K562 (cell line): ENCODE measurements around the gene NCAPG2. TPM values are rescaled to one million over a fixed set of nuclear protein-coding genes. Genes with fewer than 3 reads are reported as not detected.

Experiments
- ARNT ChIP-seq, 2 experiments: fragments of 450-650 bp; IDR thresholded peaks; 2 replicates each; pipeline ENCODE4 v1.6.1; 2016; ENCODE audit warnings: mild to moderate bottlenecking in 1 of 2
- CBFA2T3 ChIP-seq: fragments of 450-650 bp; IDR thresholded peaks from 2 replicates; pipeline ENCODE4 v1.6.1; 2017
- CEBPB ChIP-seq: fragments of 450-650 bp; IDR thresholded peaks from 2 replicates; pipeline ENCODE4 v1.6.1; 2016; ENCODE audit warnings: missing genetic modification characterization, missing compliant biosample characterization
- CREM ChIP-seq: IDR thresholded peaks from 2 replicates; pipeline ENCODE4 v1.6.1; 2014; ENCODE audit warnings: antibody characterized with exemption, low read depth
- JUN ChIP-seq, 2 experiments: sonication (generic) in 1 of 2; formaldehyde crosslinking in 1 of 2; IDR thresholded peaks; 2 replicates each; pipeline versions ENCODE4 v1.6.1 to v1.8.0; 2012 to 2022; ENCODE audit warnings: borderline replicate concordance in 2 of 2, mild to moderate bottlenecking in 2 of 2, improper control_type of control experiment in 1 of 2, low read depth in 1 of 2, low read length in 1 of 2, missing genetic modification reagents in 1 of 2
- NR3C1 ChIP-seq: sonication (generic); formaldehyde crosslinking; IDR thresholded peaks from 2 replicates; pipeline ENCODE4 v1.8.1; 2022; ENCODE audit warnings: missing genetic modification reagents
- PHB ChIP-seq: fragments of 250-450 bp; sonication (Bioruptor Pico); IDR thresholded peaks from 2 replicates; pipeline ENCODE4 v1.5.0; 2021
- RAD21 ChIP-seq, 2 experiments: fragments of 250-450 bp in 1 of 2; fragments of 450-650 bp in 1 of 2; sonication (Bioruptor Pico) in 1 of 2; formaldehyde crosslinking in 1 of 2; IDR thresholded peaks in 1 of 2; conservative IDR thresholded peaks in 1 of 2; 2 replicates each; pipeline versions ENCODE4 v1.4.0 to v1.8.0; 2020 to 2022; ENCODE audit warnings: mild to moderate bottlenecking in 2 of 2, moderate library complexity in 1 of 2
- SIN3A ChIP-seq, 2 experiments: fragments of 150-350 bp in 1 of 2; IDR thresholded peaks; 2 replicates each; pipeline ENCODE4 v1.6.1; 2011 to 2016; ENCODE audit warnings: borderline replicate concordance in 2 of 2, low read depth in 2 of 2, low read length in 2 of 2, mild to moderate bottlenecking in 2 of 2, moderate library complexity in 2 of 2; ENCODE audit not compliant: control insufficient read depth in 1 of 2
- ZC3H4 ChIP-seq: sonication (generic); formaldehyde crosslinking; IDR thresholded peaks from 2 replicates; pipeline ENCODE4 v1.9.0; 2021; ENCODE audit warnings: missing genetic modification reagents, borderline replicate concordance
- ZC3H8 ChIP-seq: fragments of 450-650 bp; IDR thresholded peaks from 2 replicates; pipeline ENCODE4 v1.6.1; 2017
- ZNF780A ChIP-seq: fragments of 250-450 bp; sonication (Bioruptor Pico); IDR thresholded peaks from 2 replicates; pipeline ENCODE4 v1.5.0; 2021; ENCODE audit warnings: mild to moderate bottlenecking
- polyA plus RNA-seq, 8 experiments: library from polyadenylated mRNA; depleted of rRNA in 4 of 8; stranded (reverse) in 5 of 8; unstranded in 3 of 8; fragments of >200 nt; fragmentation: Nextera tagmentation in 2 of 8; fragmentation: Illumina TruSeq in 1 of 8; extraction: Ambion mirVana in 2 of 8; extraction: Trizol in 1 of 8; gene quantifications; 2 replicates each; pipeline versions ENCODE4 v1.2.1 to v1.2.3, GENCODE V29; 2011 to 2014; ENCODE audit warnings: inconsistent platforms in 1 of 8, missing spikeins in 1 of 8
- total RNA-seq, 7 experiments: library from RNA; depleted of rRNA in 6 of 7; stranded (reverse); fragments of >200 nt in 6 of 7; fragmentation: Illumina TruSeq in 2 of 7; extraction: Trizol in 2 of 7; gene quantifications; 2 replicates each; pipeline versions ENCODE4 v1.2.1 to v1.2.3, GENCODE V29; 2011 to 2021; ENCODE audit warnings: low replicate concordance in 1 of 7
- TF ChIP-seq, protein P1 (sequence below): sonication (generic); formaldehyde crosslinking; IDR thresholded peaks from 2 replicates; pipeline ENCODE4 v1.8.1; 2023; ENCODE audit warnings: mild to moderate bottlenecking, missing genetic modification reagents
- TF ChIP-seq, protein P2 (sequence below): IDR thresholded peaks from 2 replicates; pipeline ENCODE4 v1.6.1; 2012; ENCODE audit warnings: low read depth, low read length, improper control_type of control experiment, borderline replicate concordance
- TF ChIP-seq, protein P3 (sequence below): sonication (generic); formaldehyde crosslinking; IDR thresholded peaks from 2 replicates; pipeline ENCODE4 v1.8.0; 2022; ENCODE audit warnings: missing genetic modification reagents, mild to moderate bottlenecking, borderline replicate concordance
- TF ChIP-seq, protein P4 (sequence below): fragments of 250-450 bp; sonication (Bioruptor Pico); IDR thresholded peaks from 2 replicates; pipeline ENCODE4 v1.8.0; 2021; ENCODE audit warnings: borderline replicate concordance, mild to moderate bottlenecking, moderate library complexity; ENCODE audit not compliant: poor library complexity, severe bottlenecking
- TF ChIP-seq, protein P5 (sequence below): fragments of 250-450 bp; sonication (Bioruptor Pico); IDR thresholded peaks from 2 replicates; pipeline ENCODE4 v1.8.0; 2022; ENCODE audit warnings: inconsistent platforms, mild to moderate bottlenecking, moderate library complexity, borderline replicate concordance

NCAPG2 gene
- total and polyA plus RNA-seq, 9 of the 15 experiments (the other 6 are each of a cell fraction or from before 2014, with no cell fraction given), result 21.5 to 127 (median 86.1) TPM

DNA sequence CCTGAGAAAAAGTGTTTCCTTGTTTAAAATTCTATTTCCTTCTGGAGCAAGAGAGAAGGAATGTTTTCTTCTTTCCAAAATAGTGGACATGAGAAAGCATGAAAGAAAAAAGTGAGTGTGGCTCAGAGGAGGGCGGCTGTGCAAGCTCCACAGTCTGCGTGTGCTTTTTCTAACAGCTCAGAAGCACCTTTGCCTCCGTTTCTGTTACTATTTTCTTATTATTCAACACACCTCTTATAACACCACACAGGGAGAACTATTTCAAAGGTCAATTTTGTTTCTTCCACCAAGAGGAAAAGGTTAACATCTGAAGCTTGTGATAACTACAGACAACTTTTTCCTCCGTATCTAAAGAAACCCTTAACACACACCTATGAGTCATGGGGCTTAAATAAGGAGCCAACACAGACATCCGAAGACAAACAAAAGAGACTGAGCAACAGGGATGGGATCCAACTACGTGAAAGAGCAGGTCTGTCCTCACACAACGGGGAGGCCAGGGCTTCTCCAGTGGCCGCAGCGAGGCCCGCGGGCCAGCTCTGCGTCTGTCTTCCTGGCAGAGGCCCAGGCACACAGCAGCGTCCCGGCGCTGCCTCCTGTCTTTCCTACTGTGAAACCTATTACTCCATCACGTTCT lies 36.2 kb upstream of the NCAPG2 start (continued):
- TF ChIP-seq, protein P1, sequence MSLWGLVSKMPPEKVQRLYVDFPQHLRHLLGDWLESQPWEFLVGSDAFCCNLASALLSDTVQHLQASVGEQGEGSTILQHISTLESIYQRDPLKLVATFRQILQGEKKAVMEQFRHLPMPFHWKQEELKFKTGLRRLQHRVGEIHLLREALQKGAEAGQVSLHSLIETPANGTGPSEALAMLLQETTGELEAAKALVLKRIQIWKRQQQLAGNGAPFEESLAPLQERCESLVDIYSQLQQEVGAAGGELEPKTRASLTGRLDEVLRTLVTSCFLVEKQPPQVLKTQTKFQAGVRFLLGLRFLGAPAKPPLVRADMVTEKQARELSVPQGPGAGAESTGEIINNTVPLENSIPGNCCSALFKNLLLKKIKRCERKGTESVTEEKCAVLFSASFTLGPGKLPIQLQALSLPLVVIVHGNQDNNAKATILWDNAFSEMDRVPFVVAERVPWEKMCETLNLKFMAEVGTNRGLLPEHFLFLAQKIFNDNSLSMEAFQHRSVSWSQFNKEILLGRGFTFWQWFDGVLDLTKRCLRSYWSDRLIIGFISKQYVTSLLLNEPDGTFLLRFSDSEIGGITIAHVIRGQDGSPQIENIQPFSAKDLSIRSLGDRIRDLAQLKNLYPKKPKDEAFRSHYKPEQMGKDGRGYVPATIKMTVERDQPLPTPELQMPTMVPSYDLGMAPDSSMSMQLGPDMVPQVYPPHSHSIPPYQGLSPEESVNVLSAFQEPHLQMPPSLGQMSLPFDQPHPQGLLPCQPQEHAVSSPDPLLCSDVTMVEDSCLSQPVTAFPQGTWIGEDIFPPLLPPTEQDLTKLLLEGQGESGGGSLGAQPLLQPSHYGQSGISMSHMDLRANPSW (CRISPR knock-in tag), result no peak
- TF ChIP-seq, protein P2, sequence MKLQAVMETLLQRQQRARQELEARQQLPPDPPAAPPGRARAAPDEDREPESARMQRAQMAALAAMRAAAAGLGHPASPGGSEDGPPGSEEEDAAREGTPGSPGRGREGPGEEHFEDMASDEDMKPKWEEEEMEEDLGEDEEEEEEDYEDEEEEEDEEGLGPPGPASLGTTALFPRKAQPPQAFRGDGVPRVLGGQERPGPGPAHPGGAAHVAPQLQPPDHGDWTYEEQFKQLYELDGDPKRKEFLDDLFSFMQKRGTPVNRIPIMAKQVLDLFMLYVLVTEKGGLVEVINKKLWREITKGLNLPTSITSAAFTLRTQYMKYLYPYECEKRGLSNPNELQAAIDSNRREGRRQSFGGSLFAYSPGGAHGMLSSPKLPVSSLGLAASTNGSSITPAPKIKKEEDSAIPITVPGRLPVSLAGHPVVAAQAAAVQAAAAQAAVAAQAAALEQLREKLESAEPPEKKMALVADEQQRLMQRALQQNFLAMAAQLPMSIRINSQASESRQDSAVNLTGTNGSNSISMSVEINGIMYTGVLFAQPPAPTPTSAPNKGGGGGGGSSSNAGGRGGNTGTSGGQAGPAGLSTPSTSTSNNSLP, result peak; percentile 68; the same call in 1 of the 2 replicates
- no peak for TF ChIP-seq SIN3A (IDR thresholded peaks at IDR 0.05; ENCODE audit: borderline replicate concordance in 2 of 2, control insufficient read depth in 1 of 2, low read depth in 2 of 2, low read length in 2 of 2)
- TF ChIP-seq ZC3H4 (CRISPR knock-in tag), result no peak
- no peak for TF ChIP-seq ZC3H8
- no peak for TF ChIP-seq PHB
- peak; percentile 97 for TF ChIP-seq CBFA2T3
- TF ChIP-seq CREM, result peak; percentile 65
- TF ChIP-seq, protein P3, sequence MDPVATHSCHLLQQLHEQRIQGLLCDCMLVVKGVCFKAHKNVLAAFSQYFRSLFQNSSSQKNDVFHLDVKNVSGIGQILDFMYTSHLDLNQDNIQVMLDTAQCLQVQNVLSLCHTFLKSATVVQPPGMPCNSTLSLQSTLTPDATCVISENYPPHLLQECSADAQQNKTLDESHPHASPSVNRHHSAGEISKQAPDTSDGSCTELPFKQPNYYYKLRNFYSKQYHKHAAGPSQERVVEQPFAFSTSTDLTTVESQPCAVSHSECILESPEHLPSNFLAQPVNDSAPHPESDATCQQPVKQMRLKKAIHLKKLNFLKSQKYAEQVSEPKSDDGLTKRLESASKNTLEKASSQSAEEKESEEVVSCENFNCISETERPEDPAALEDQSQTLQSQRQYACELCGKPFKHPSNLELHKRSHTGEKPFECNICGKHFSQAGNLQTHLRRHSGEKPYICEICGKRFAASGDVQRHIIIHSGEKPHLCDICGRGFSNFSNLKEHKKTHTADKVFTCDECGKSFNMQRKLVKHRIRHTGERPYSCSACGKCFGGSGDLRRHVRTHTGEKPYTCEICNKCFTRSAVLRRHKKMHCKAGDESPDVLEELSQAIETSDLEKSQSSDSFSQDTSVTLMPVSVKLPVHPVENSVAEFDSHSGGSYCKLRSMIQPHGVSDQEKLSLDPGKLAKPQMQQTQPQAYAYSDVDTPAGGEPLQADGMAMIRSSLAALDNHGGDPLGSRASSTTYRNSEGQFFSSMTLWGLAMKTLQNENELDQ, result no peak
- TF ChIP-seq ARNT (IDR thresholded peaks at IDR 0.05), result 0 out of 4 replicates have a peak, but pooled peaks of 1 of the 2 experiments have one; percentile 24
- TF ChIP-seq, protein P4, sequence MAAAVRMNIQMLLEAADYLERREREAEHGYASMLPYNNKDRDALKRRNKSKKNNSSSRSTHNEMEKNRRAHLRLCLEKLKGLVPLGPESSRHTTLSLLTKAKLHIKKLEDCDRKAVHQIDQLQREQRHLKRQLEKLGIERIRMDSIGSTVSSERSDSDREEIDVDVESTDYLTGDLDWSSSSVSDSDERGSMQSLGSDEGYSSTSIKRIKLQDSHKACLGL (CRISPR knock-in tag), result no peak
- no peak; a peak in 1 of 4 replicates for TF ChIP-seq RAD21 (CRISPR knock-in tag; conservative IDR thresholded peaks at IDR 0.05 in 1 of 2, IDR thresholded peaks at IDR 0.05 in 1 of 2)
- TF ChIP-seq CEBPB (tag), result no peak
- no peak for TF ChIP-seq ZNF780A (CRISPR knock-in tag)
- TF ChIP-seq, protein P5, sequence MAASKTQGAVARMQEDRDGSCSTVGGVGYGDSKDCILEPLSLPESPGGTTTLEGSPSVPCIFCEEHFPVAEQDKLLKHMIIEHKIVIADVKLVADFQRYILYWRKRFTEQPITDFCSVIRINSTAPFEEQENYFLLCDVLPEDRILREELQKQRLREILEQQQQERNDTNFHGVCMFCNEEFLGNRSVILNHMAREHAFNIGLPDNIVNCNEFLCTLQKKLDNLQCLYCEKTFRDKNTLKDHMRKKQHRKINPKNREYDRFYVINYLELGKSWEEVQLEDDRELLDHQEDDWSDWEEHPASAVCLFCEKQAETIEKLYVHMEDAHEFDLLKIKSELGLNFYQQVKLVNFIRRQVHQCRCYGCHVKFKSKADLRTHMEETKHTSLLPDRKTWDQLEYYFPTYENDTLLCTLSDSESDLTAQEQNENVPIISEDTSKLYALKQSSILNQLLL (CRISPR knock-in tag), result no peak
- TF ChIP-seq NR3C1, result no peak
- TF ChIP-seq JUN (IDR thresholded peaks at IDR 0.05; ENCODE audit: borderline replicate concordance, low read depth, low read length), result peak; percentile 89
- TF ChIP-seq JUN (CRISPR knock-in tag; IDR thresholded peaks at IDR 0.05; ENCODE audit: borderline replicate concordance), result peak; percentile 40; the same call in 1 of the 2 replicates
